HepG2 (cell line): ENCODE results near the gene ACAD11. TPM values are rescaled to one million over a fixed set of nuclear protein-coding genes. Genes with fewer than 3 reads are reported as not detected.

Experiments used
- ARID5B ChIP-seq: IDR thresholded peaks from 2 replicates; pipeline ENCODE4 v1.4.0; 2020; ENCODE audit warnings: mild to moderate bottlenecking, missing genetic modification reagents
- ATF4 ChIP-seq, 2 experiments: fragments of 450-650 bp in 1 of 2; sonication (generic) in 1 of 2; formaldehyde crosslinking; IDR thresholded peaks; 2 replicates each; pipeline versions ENCODE4 v1.5.0 to v1.8.0; 2020 to 2022; ENCODE audit warnings: mild to moderate bottlenecking in 1 of 2, missing genetic modification reagents in 1 of 2
- BCL6 ChIP-seq: IDR thresholded peaks from 2 replicates; pipeline ENCODE4 v1.6.1; 2016; ENCODE audit warnings: missing genetic modification reagents, missing compliant biosample characterization
- CC2D1A ChIP-seq: sonication (generic); formaldehyde crosslinking; IDR thresholded peaks from 2 replicates; pipeline ENCODE4 v1.8.1; 2023; ENCODE audit warnings: mild to moderate bottlenecking, missing genetic modification reagents
- FOXO4 ChIP-seq: sonication (generic); formaldehyde crosslinking; conservative IDR thresholded peaks from 2 replicates; pipeline ENCODE4 v1.8.1; 2023; ENCODE audit warnings: missing genetic modification reagents
- GATAD2A ChIP-seq: IDR thresholded peaks from 2 replicates; pipeline ENCODE4 v1.6.1; 2016
- IRF1 ChIP-seq: sonication (generic); formaldehyde crosslinking; IDR thresholded peaks from 2 replicates; pipeline ENCODE4 v1.4.0; 2020; ENCODE audit warnings: low read depth, mild to moderate bottlenecking, missing genetic modification reagents
- KDM4B ChIP-seq: sonication (generic); formaldehyde crosslinking; IDR thresholded peaks from 2 replicates; pipeline ENCODE4 v1.4.0; 2020; ENCODE audit warnings: missing genetic modification reagents
- MEF2D ChIP-seq: sonication (generic); formaldehyde crosslinking; IDR thresholded peaks from 2 replicates; pipeline ENCODE4 v1.5.1; 2020; ENCODE audit warnings: mild to moderate bottlenecking, missing genetic modification reagents
- NCOA1 ChIP-seq: sonication (generic); formaldehyde crosslinking; IDR thresholded peaks from 2 replicates; pipeline ENCODE4 v1.9.0; 2021; ENCODE audit warnings: missing genetic modification reagents
- SATB2 ChIP-seq: sonication (generic); formaldehyde crosslinking; IDR thresholded peaks from 2 replicates; pipeline ENCODE4 v1.5.0; 2020; ENCODE audit warnings: missing genetic modification reagents
- U2AF1 ChIP-seq: fragments of 200-400 bp; formaldehyde crosslinking; optimal IDR thresholded peaks from 2 replicates; pipeline ENCODE3; 2017; ENCODE audit warnings: mild to moderate bottlenecking, low read depth, low read length
- ZBTB20 ChIP-seq: sonication (generic); formaldehyde crosslinking; IDR thresholded peaks from 2 replicates; pipeline ENCODE4 v1.8.1; 2023; ENCODE audit warnings: missing genetic modification reagents, low read depth, mild to moderate bottlenecking, borderline replicate concordance
- ZBTB38 ChIP-seq: sonication (generic); formaldehyde crosslinking; IDR thresholded peaks from 2 replicates; pipeline ENCODE4 v1.5.1; 2020; ENCODE audit warnings: mild to moderate bottlenecking, missing genetic modification reagents
- ZFP37 ChIP-seq: sonication (generic); formaldehyde crosslinking; IDR thresholded peaks from 2 replicates; pipeline ENCODE4 v1.4.0; 2020; ENCODE audit warnings: missing genetic modification reagents, borderline replicate concordance
- ZNF282 ChIP-seq: fragments of 450-650 bp; IDR thresholded peaks from 2 replicates; pipeline ENCODE4 v1.6.1; 2018; ENCODE audit not compliant: partially characterized antibody
- ZNF431 ChIP-seq: sonication (generic); formaldehyde crosslinking; IDR thresholded peaks from 2 replicates; pipeline ENCODE4 v1.9.0; 2022; ENCODE audit warnings: missing genetic modification reagents, low read depth, mild to moderate bottlenecking, borderline replicate concordance
- ZNF451 ChIP-seq: sonication (generic); formaldehyde crosslinking; IDR thresholded peaks from 2 replicates; pipeline ENCODE4 v1.5.0; 2020; ENCODE audit warnings: mild to moderate bottlenecking, missing genetic modification reagents
- ZNF607 ChIP-seq: sonication (generic); formaldehyde crosslinking; IDR thresholded peaks from 2 replicates; pipeline ENCODE4 v1.5.1; 2020; ENCODE audit warnings: missing genetic modification reagents, mild to moderate bottlenecking, borderline replicate concordance
- ZNF639 ChIP-seq: conservative IDR thresholded peaks from 2 replicates; pipeline ENCODE4 v1.6.1; 2018; ENCODE audit warnings: missing genetic modification reagents
- ZNF660 ChIP-seq: sonication (generic); formaldehyde crosslinking; IDR thresholded peaks from 2 replicates; pipeline ENCODE4 v1.5.1; 2020; ENCODE audit warnings: mild to moderate bottlenecking, low read depth, missing genetic modification reagents, borderline replicate concordance
- ZNF724P ChIP-seq: sonication (generic); formaldehyde crosslinking; IDR thresholded peaks from 2 replicates; pipeline ENCODE4 v1.8.0; 2022; ENCODE audit warnings: missing genetic modification reagents, borderline replicate concordance
- polyA plus RNA-seq, 8 experiments: library from polyadenylated mRNA; depleted of rRNA in 3 of 8; stranded (reverse) in 7 of 8; unstranded in 1 of 8; fragments of >200 nt; fragmentation: Illumina TruSeq in 4 of 8; extraction: Trizol in 4 of 8; gene quantifications; 2 replicates each; pipeline versions ENCODE4 v1.2.1 to v1.2.3, GENCODE V29; 2011 to 2016; ENCODE audit warnings: low read depth in 4 of 8, missing spikeins in 1 of 8, mixed read lengths in 1 of 8; ENCODE audit not compliant: insufficient read depth in 1 of 8
- total RNA-seq, 5 experiments: library from RNA; depleted of rRNA; stranded (reverse); fragments of >200 nt; fragmentation: Illumina TruSeq; extraction: Trizol; gene quantifications; 2 replicates each; pipeline ENCODE4 v1.2.3, GENCODE V29; 2016; ENCODE audit warnings: low read depth in 1 of 5

The ACAD11 gene
- total and polyA plus RNA-seq, 2 of the 13 experiments (the other 11 are each of a cell fraction or from before 2014, with no cell fraction given), result 30.6 to 56.9 TPM

DNA sequence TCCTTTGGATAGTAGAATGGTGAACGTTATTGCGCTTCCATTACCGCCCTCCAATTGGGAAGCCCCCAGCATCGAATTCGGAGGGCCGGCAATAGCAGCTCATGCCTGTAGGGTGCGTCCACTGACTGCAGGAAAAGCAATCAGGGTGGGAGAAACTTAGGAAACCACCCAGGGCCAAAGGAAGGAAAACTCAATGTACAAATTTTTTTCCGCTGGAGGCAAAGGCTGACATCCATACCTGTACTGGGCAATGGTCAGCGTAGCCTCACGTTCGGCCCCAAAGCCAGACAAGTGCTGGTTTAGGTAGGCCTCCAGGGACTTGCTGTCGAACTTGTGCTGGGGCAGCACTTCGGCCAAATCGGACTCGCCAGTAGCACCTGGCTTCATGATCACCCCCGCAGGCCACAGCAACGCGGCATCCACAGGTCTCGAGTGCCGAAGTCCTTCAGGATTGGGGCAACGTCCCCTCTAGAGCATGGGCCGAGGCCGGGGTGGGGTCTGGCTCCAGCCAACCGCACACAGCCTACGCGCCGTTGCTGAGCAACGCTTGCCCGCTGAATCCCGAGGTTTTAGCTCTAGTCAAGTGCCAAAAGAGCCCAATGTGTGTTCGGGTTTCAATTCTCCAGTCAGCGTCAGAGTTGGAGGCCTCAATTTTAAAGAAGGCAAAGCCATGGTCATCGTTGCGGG lies at the start of gene ACAD11 (continued):
- TF ChIP-seq ZNF639 (CRISPR knock-in tag) (no peak), ZNF282 (no peak), ATF4 (CRISPR knock-in tag; IDR thresholded peaks at IDR 0.05) (no peak; a peak in 1 of 4 replicates), ZNF724P (CRISPR knock-in tag) (peak; percentile 15; the same call in 1 of the 2 replicates), MEF2D (no peak; the same call in 1 of the 2 replicates), ZBTB20 (CRISPR knock-in tag) (0 out of 2 replicates have a peak, but pooled peaks have one; percentile 67), ZNF451 (CRISPR knock-in tag) (peak; percentile 42; the same call in 1 of the 2 replicates), ZNF607 (CRISPR knock-in tag) (peak; percentile 18), U2AF1 (no peak), ARID5B (0 out of 2 replicates have a peak, but pooled peaks have one; percentile 7), ZBTB38 (CRISPR knock-in tag) (no peak), NCOA1 (CRISPR knock-in tag) (no peak), FOXO4 (0 out of 2 replicates have a peak, but pooled peaks have one; percentile 14), ZFP37 (CRISPR knock-in tag) (peak; percentile 62; the same call in 1 of the 2 replicates), BCL6 (CRISPR knock-in tag) (peak; percentile 7; the same call in 1 of the 2 replicates), ZNF660 (CRISPR knock-in tag) (no peak), GATAD2A (CRISPR knock-in tag) (peak; percentile 36; the same call in 1 of the 2 replicates), KDM4B (no peak), ZNF431 (no peak), SATB2 (CRISPR knock-in tag) (no peak), CC2D1A (no peak), IRF1 (0 out of 2 replicates have a peak, but pooled peaks have one; percentile 27)
